HEK293T (cell line): ENCODE results near the gene CELSR1.

ENCODE experiments used
- CTCF ChIA-PET: fragments of 350-600 bp; formaldehyde crosslinking; extraction: SDS; loops from one replicate; lab custom pipeline; 2021; ENCODE audit warnings: antibody characterized with exemption, inconsistent platforms; lab: Yijun Ruan, JAX
- POLR2A ChIA-PET: fragments of 350-600 bp; formaldehyde crosslinking; extraction: SDS; loops from one replicate; lab custom pipeline; 2020; ENCODE audit warnings: antibody characterized with exemption, inconsistent platforms; lab: Yijun Ruan, JAX
- DNase-seq: peaks from one replicate; pipeline ENCODE4 v3.0.0; 2012; ENCODE audit warnings: mixed read lengths; ENCODE audit errors: extremely low spot score
- ARNT ChIP-seq: fragments of 450-650 bp; IDR thresholded peaks from 2 replicates; pipeline ENCODE4 v1.6.1; 2017; ENCODE audit warnings: mild to moderate bottlenecking
- BHLHE40 ChIP-seq: fragments of 450-650 bp; IDR thresholded peaks from 2 replicates; pipeline ENCODE4 v1.6.1; 2016; ENCODE audit warnings: mild to moderate bottlenecking, moderate library complexity, borderline replicate concordance
- CTBP1 ChIP-seq: fragments of 450-650 bp; IDR thresholded peaks from 2 replicates; pipeline ENCODE4 v1.6.1; 2016; ENCODE audit warnings: borderline replicate concordance
- ELF4 ChIP-seq: fragments of 450-650 bp; IDR thresholded peaks from 2 replicates; pipeline ENCODE4 v1.6.1; 2017; ENCODE audit warnings: antibody characterized with exemption
- FOXA1 ChIP-seq: fragments of 450-650 bp; IDR thresholded peaks from 2 replicates; pipeline ENCODE4 v1.6.1; 2016; ENCODE audit warnings: mild to moderate bottlenecking
- FOXK2 ChIP-seq: fragments of 450-650 bp; IDR thresholded peaks from 2 replicates; pipeline ENCODE4 v1.6.1; 2016; ENCODE audit warnings: mild to moderate bottlenecking
- FOXM1 ChIP-seq: fragments of 450-650 bp; IDR thresholded peaks from 2 replicates; pipeline ENCODE4 v1.6.1; 2017; ENCODE audit warnings: mild to moderate bottlenecking, borderline replicate concordance
- HDGF ChIP-seq: fragments of 450-650 bp; IDR thresholded peaks from 2 replicates; pipeline ENCODE4 v1.6.1; 2017; ENCODE audit warnings: antibody characterized with exemption, borderline replicate concordance
- L3MBTL2 ChIP-seq: fragments of 450-650 bp; conservative IDR thresholded peaks from 2 replicates; pipeline ENCODE4 v1.6.1; 2016; ENCODE audit warnings: mild to moderate bottlenecking
- LEF1 ChIP-seq: fragments of 450-650 bp; IDR thresholded peaks from 2 replicates; pipeline ENCODE4 v1.6.1; 2017; ENCODE audit warnings: mild to moderate bottlenecking, borderline replicate concordance
- NFRKB ChIP-seq: fragments of 450-650 bp; IDR thresholded peaks from 2 replicates; pipeline ENCODE4 v1.6.1; 2016; ENCODE audit warnings: mild to moderate bottlenecking, moderate library complexity
- SP1 ChIP-seq: fragments of 450-650 bp; IDR thresholded peaks from 2 replicates; pipeline ENCODE4 v1.6.1; 2017
- SUZ12 ChIP-seq: fragments of 450-650 bp; IDR thresholded peaks from 2 replicates; pipeline ENCODE4 v1.6.1; 2016; ENCODE audit warnings: mild to moderate bottlenecking
- TARDBP ChIP-seq: fragments of 450-650 bp; IDR thresholded peaks from 2 replicates; pipeline ENCODE4 v1.6.1; 2016
- ZNF384 ChIP-seq: fragments of 450-650 bp; IDR thresholded peaks from 2 replicates; pipeline ENCODE4 v1.6.1; 2016
- TF ChIP-seq, protein P1 (sequence below): fragments of 450-650 bp; IDR thresholded peaks from 2 replicates; pipeline ENCODE4 v1.6.1; 2016

Gene CELSR1

GRCh38 chr22:46547883-46548244, 10.4 kb upstream of the CELSR1 start:
- DNase-seq, result no peak
- CTCF ChIA-PET, result interaction anchor here (1.0 to 1.4 kb wide), 4 partner anchors 15 to 191 kb away, joined by 3 to 9 read pairs (median 5); no protein-coding TSS in a partner anchor
- TF ChIP-seq L3MBTL2 (no peak), ELF4 (no peak), CTBP1 (no peak), LEF1 (no peak), TARDBP (no peak), SP1 (no peak)
- POLR2A ChIA-PET, result interaction anchor here (1.2 to 2.5 kb wide), 2 partner anchors 10 to 14 kb away, joined by 4 to 7 read pairs; partner anchors contain the start of gene CELSR1

- no peak for TF ChIP-seq NFRKB
- no peak for TF ChIP-seq ZNF384
- TF ChIP-seq FOXA1, result no peak
- TF ChIP-seq L3MBTL2, result no peak
- TF ChIP-seq FOXM1, result no peak
- no peak for TF ChIP-seq LEF1
- TF ChIP-seq CTBP1, result no peak
- no peak for TF ChIP-seq SUZ12
- no peak for TF ChIP-seq SP1
- TF ChIP-seq BHLHE40, result no peak
- no peak for TF ChIP-seq ELF4
- TF ChIP-seq ARNT, result no peak
- TF ChIP-seq TARDBP, result no peak
- TF ChIP-seq HDGF, result no peak
- TF ChIP-seq FOXK2, result no peak
- TF ChIP-seq, protein P1, sequence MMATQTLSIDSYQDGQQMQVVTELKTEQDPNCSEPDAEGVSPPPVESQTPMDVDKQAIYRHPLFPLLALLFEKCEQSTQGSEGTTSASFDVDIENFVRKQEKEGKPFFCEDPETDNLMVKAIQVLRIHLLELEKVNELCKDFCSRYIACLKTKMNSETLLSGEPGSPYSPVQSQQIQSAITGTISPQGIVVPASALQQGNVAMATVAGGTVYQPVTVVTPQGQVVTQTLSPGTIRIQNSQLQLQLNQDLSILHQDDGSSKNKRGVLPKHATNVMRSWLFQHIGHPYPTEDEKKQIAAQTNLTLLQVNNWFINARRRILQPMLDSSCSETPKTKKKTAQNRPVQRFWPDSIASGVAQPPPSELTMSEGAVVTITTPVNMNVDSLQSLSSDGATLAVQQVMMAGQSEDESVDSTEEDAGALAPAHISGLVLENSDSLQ, result no peak
- no peak for DNase-seq
- ChIA-PET CTCF (interaction anchor here (0.5 to 1.4 kb wide), 4 partner anchors 16 to 191 kb away, joined by 4 to 9 read pairs (median 5); no protein-coding TSS in a partner anchor), POLR2A (interaction anchor here (1.2 to 2.5 kb wide), 2 partner anchors 10 to 14 kb away, joined by 4 to 7 read pairs; partner anchors contain the start of gene CELSR1)
These were observed 9.9 kb upstream of the CELSR1 start for GRCh38 chr22:46547179-46547882.

DNA sequence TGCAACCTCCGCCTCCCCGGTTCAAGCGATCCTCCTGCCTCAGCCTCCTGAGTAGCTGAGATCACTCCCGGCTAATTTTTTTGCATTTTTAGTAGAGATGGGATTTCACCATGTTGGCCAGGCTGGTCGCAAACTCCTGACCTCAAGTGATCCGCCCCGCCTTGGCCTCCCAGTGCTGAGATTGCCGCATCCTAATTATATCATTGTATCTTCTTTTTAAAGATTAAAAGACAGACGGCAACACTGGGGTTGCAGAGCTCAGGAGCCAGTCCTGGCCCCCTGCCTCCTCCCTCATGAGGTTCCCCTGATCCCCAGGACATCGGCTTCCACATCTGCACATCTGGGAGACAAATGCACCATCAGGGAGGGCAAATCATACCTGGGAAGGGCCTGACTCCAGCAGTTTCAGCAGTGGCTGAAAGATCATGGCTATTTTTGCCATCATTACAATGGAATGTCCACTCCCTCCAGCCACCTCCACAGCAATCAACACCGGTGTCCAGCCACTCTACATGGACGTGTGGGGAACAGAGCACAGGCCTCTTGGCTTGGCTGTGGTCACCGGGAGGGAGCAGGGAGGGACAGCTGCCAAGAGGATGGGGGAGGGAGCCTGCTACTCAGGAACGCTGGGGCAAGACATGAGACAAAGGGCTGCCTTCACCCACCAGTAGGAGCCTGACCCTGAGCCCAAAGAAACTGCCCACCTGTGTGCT, 9.2 kb upstream of the CELSR1 start:
- ChIA-PET CTCF (interaction anchor here (0.5 to 1.4 kb wide), 4 partner anchors 17 to 190 kb away, joined by 4 to 9 read pairs (median 5); no protein-coding TSS in a partner anchor), POLR2A (interaction anchor here (2.5 kb wide), 1 partner anchor 15 kb away, joined by 7 read pairs; no protein-coding TSS in a partner anchor)
- DNase-seq, result no peak
- TF ChIP-seq ZNF384 (no peak), CTBP1 (no peak), SP1 (no peak), BHLHE40 (no peak), FOXK2 (no peak), L3MBTL2 (no peak), FOXM1 (no peak), NFRKB (no peak), SUZ12 (no peak), ELF4 (no peak), FOXA1 (no peak)
- TF ChIP-seq, protein P1, result no peak

DNA sequence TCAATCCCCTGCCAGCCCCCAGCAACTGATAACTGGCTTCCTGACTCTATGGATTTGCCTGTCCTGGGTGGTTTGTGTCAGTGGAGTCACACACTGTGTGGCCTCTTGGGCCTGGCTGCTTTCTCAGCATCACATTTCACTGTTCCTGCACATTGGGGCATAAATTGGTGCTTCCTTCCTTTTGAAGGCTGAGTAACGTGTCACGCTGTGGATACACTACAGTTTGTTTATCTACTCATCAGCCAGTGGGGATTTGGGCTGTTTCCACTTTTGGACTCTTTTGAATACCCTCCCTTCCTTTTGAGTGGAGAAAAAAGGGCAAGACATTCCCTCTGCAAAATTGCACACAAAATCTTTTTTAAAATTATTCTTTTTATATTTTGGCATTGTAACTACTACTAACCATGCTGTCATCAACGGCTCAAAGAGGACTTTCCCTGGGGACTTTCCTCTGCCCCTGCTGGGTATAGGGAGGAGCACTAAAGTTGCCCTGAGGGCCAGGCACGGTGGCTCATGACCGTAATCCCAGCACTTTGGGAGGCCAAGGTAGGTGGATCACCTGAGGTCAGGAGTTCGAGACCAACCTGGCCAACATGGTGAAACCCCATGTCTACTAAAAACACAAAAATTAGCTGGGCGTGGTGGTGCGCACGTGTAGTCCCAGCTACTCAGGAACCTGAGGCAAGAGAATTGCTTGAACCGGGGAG, 7.8 kb upstream of the CELSR1 start:
- TF ChIP-seq TARDBP (no peak), SP1 (no peak), BHLHE40 (no peak), ZNF384 (no peak), CTBP1 (no peak), NFRKB (no peak), L3MBTL2 (no peak), ELF4 (no peak), FOXA1 (no peak)
- DNase-seq, result no peak
- ChIA-PET CTCF (no interaction called here), POLR2A (no interaction called here)

DNA sequence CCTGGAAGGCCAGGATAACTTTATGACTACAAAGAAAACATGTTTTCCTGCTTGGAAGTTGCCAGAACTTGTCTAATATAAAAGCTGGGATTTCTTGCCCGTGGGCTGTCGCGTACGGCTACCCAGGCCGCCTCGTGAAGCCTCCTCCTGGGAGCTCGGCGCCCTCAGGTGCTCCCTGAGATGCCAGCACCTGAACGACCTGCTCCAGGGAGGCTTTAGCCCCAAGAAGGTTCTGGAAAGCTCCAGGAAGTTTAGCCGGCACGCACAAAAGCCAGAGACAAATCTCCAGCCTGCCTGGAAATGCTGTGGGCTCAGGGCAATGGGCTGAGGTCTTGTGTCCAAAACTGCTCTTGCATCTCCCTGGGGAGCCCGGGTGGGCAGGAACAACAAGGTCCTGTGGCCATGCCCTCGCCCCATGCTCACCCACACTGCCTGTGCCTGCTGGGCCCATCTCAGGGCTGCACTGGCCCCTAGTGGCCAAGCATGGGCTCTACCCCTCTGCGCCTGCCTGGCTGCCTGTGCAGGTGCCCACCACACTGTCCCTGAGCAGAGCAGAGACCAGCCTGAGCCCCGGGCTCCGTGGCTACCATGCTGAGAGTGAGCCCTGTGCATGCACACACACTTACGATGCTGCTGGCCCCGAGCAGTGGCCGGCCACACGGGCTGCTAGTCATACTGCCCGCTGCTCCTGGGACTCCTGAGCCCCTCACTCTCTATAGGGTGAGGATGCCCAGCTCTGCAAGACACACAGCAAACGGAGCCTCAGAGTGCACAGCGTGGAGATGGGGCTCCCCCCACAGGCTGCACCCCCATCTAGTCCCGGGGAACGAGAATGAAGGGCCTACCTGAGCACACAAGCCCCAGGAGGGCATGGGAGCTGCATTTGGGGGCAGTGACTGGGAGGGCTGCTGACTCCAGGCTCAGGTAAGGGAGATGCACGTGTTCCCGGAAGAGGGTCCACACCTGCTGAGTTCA, 4.9 kb upstream of the CELSR1 start:
- ChIA-PET POLR2A (interaction anchor here (0.9 kb wide), 1 partner anchor 186 kb away, joined by 3 read pairs; no protein-coding TSS in a partner anchor), CTCF (interaction anchor here (0.6 to 4.9 kb wide), 5 partner anchors 16 to 1145 kb away, joined by 3 to 48 read pairs (median 3); no protein-coding TSS in a partner anchor)
- no peak for TF ChIP-seq FOXM1
- TF ChIP-seq ZNF384, result no peak
- TF ChIP-seq BHLHE40, result no peak
- TF ChIP-seq SUZ12, result no peak
- TF ChIP-seq ELF4, result no peak
- TF ChIP-seq L3MBTL2, result no peak
- TF ChIP-seq NFRKB, result no peak
- TF ChIP-seq, protein P1, result no peak
- no peak for TF ChIP-seq ARNT
- no peak for TF ChIP-seq LEF1
- TF ChIP-seq SP1, result no peak
- no peak for TF ChIP-seq TARDBP
- no peak for TF ChIP-seq HDGF
- TF ChIP-seq FOXA1, result no peak
- TF ChIP-seq CTBP1, result no peak; the same call in 1 of the 2 replicates
- TF ChIP-seq FOXK2, result no peak
- DNase-seq, result peak; percentile 87
